Measurements from ENCODE around the gene SPATA2.
"Not testable (repeated sequence)": the region's sequence is repeated elsewhere in the genome, so short reads cannot be mapped to it uniquely, and the experiment has no call there.

SPATA2 gene

GRCh38 chr20:49866051-49866450, 49.3 kb downstream of the SPATA2 start:
- DNase-seq (ENCODE audit: insufficient read length, low spot score) = no peak
- no peak for FAIRE-seq
- TF ChIP-seq POLR2AphosphoS5 (IDR thresholded peaks at IDR 0.05; ENCODE audit: low read depth, low read length) = no peak
- TF ChIP-seq POU2F2 (IDR thresholded peaks at IDR 0.05; ENCODE audit: low read depth, low read length) = no peak
- no peak for TF ChIP-seq POLR2A (IDR thresholded peaks at IDR 0.05; ENCODE audit: low read depth, low read length)
- TF ChIP-seq SPI1 (IDR thresholded peaks at IDR 0.05; ENCODE audit: low read depth, low read length) = no peak
- TF ChIP-seq PAX5 (IDR thresholded peaks at IDR 0.05; ENCODE audit: insufficient read depth, low read length, severe bottlenecking) = no peak
- TF ChIP-seq TAF1 (IDR thresholded peaks at IDR 0.05; ENCODE audit: low read depth, low read length) = no peak

GRCh38 chr20:49865559-49865958, 49.8 kb downstream of the SPATA2 start:
- no peak for TF ChIP-seq SPI1 (IDR thresholded peaks at IDR 0.05; ENCODE audit: low read depth, low read length)
- TF ChIP-seq POLR2A (IDR thresholded peaks at IDR 0.05; ENCODE audit: low read depth, low read length) = no peak
- no peak for TF ChIP-seq POU2F2 (IDR thresholded peaks at IDR 0.05; ENCODE audit: low read depth, low read length)
- no peak for TF ChIP-seq PAX5 (IDR thresholded peaks at IDR 0.05; ENCODE audit: insufficient read depth, low read length, severe bottlenecking)
- TF ChIP-seq TAF1 (IDR thresholded peaks at IDR 0.05; ENCODE audit: low read depth, low read length) = no peak
- TF ChIP-seq POLR2AphosphoS5 (IDR thresholded peaks at IDR 0.05; ENCODE audit: low read depth, low read length) = no peak
- no peak for DNase-seq (ENCODE audit: insufficient read length, low spot score)
- FAIRE-seq = no peak

GRCh38 chr20:49863666-49864065, 51.7 kb downstream of the SPATA2 start:
- DNase-seq (ENCODE audit: insufficient read length, low spot score) = no peak
- FAIRE-seq = no peak

GRCh38 chr20:49862607-49863200, 52.6 kb downstream of the SPATA2 start:
- FAIRE-seq = no peak
- no peak for DNase-seq (ENCODE audit: insufficient read length, low spot score)
- TF ChIP-seq SPI1 (IDR thresholded peaks at IDR 0.05; ENCODE audit: low read depth, low read length) (no peak), POLR2AphosphoS5 (IDR thresholded peaks at IDR 0.05; ENCODE audit: low read depth, low read length) (no peak), TAF1 (IDR thresholded peaks at IDR 0.05; ENCODE audit: low read depth, low read length) (no peak)

More at GRCh38 chr20:49863666-49864065, 51.7 kb downstream of the SPATA2 start:
- TF ChIP-seq PAX5 (IDR thresholded peaks at IDR 0.05; ENCODE audit: insufficient read depth, low read length, severe bottlenecking) (no peak), POLR2A (IDR thresholded peaks at IDR 0.05; ENCODE audit: low read depth, low read length) (no peak), POLR2AphosphoS5 (IDR thresholded peaks at IDR 0.05; ENCODE audit: low read depth, low read length) (no peak), SPI1 (IDR thresholded peaks at IDR 0.05; ENCODE audit: low read depth, low read length) (no peak), TAF1 (IDR thresholded peaks at IDR 0.05; ENCODE audit: low read depth, low read length) (no peak)

- not testable (repeated sequence) for DNase-seq (ENCODE audit: insufficient read length, low spot score); FAIRE-seq
Measured at GRCh38 chr20:49861232-49861631, 54.1 kb downstream of the SPATA2 start.

GRCh38 chr20:49859807-49860206, 55.5 kb downstream of the SPATA2 start:
- no peak for FAIRE-seq
- TF ChIP-seq POLR2AphosphoS5 (IDR thresholded peaks at IDR 0.05; ENCODE audit: low read depth, low read length) = no peak
- TF ChIP-seq TAF1 (IDR thresholded peaks at IDR 0.05; ENCODE audit: low read depth, low read length) = no peak
- no peak for TF ChIP-seq POU2F2 (IDR thresholded peaks at IDR 0.05; ENCODE audit: low read depth, low read length)
- no peak for TF ChIP-seq PAX5 (IDR thresholded peaks at IDR 0.05; ENCODE audit: insufficient read depth, low read length, severe bottlenecking)
- TF ChIP-seq SPI1 (IDR thresholded peaks at IDR 0.05; ENCODE audit: low read depth, low read length) = no peak
- TF ChIP-seq POLR2A (IDR thresholded peaks at IDR 0.05; ENCODE audit: low read depth, low read length) = no peak
- DNase-seq (ENCODE audit: insufficient read length, low spot score) = no peak

GRCh38 chr20:49859011-49859410, 56.3 kb downstream of the SPATA2 start:
- FAIRE-seq (no peak), DNase-seq (ENCODE audit: insufficient read length, low spot score) (no peak)
- TF ChIP-seq POLR2A (IDR thresholded peaks at IDR 0.05; ENCODE audit: low read depth, low read length) (no peak), PAX5 (IDR thresholded peaks at IDR 0.05; ENCODE audit: insufficient read depth, low read length, severe bottlenecking) (no peak), SPI1 (IDR thresholded peaks at IDR 0.05; ENCODE audit: low read depth, low read length) (no peak), TAF1 (IDR thresholded peaks at IDR 0.05; ENCODE audit: low read depth, low read length) (no peak), POLR2AphosphoS5 (IDR thresholded peaks at IDR 0.05; ENCODE audit: low read depth, low read length) (no peak), POU2F2 (IDR thresholded peaks at IDR 0.05; ENCODE audit: low read depth, low read length) (no peak)

- no peak for DNase-seq (ENCODE audit: insufficient read length, low spot score)
- no peak for FAIRE-seq
- TF ChIP-seq TAF1 (IDR thresholded peaks at IDR 0.05; ENCODE audit: low read depth, low read length) = no peak
- TF ChIP-seq PAX5 (IDR thresholded peaks at IDR 0.05; ENCODE audit: insufficient read depth, low read length, severe bottlenecking) = no peak
- no peak for TF ChIP-seq POLR2A (IDR thresholded peaks at IDR 0.05; ENCODE audit: low read depth, low read length)
- TF ChIP-seq POU2F2 (IDR thresholded peaks at IDR 0.05; ENCODE audit: low read depth, low read length) = no peak
- TF ChIP-seq SPI1 (IDR thresholded peaks at IDR 0.05; ENCODE audit: low read depth, low read length) = no peak
- no peak for TF ChIP-seq POLR2AphosphoS5 (IDR thresholded peaks at IDR 0.05; ENCODE audit: low read depth, low read length)
Measured at GRCh38 chr20:49858076-49858585, 57.2 kb downstream of the SPATA2 start.

- no peak for DNase-seq (ENCODE audit: insufficient read length, low spot score)
- no peak for TF ChIP-seq POU2F2 (IDR thresholded peaks at IDR 0.05; ENCODE audit: low read depth, low read length)
- no peak for TF ChIP-seq POLR2A (IDR thresholded peaks at IDR 0.05; ENCODE audit: low read depth, low read length)
- TF ChIP-seq POLR2AphosphoS5 (IDR thresholded peaks at IDR 0.05; ENCODE audit: low read depth, low read length) = no peak
- no peak for TF ChIP-seq TAF1 (IDR thresholded peaks at IDR 0.05; ENCODE audit: low read depth, low read length)
- no peak for TF ChIP-seq PAX5 (IDR thresholded peaks at IDR 0.05; ENCODE audit: insufficient read depth, low read length, severe bottlenecking)
- TF ChIP-seq SPI1 (IDR thresholded peaks at IDR 0.05; ENCODE audit: low read depth, low read length) = no peak
- no peak for FAIRE-seq
Measured at GRCh38 chr20:49856904-49857303, 58.4 kb downstream of the SPATA2 start.

- TF ChIP-seq POLR2A (IDR thresholded peaks at IDR 0.05; ENCODE audit: low read depth, low read length) (no peak), TAF1 (IDR thresholded peaks at IDR 0.05; ENCODE audit: low read depth, low read length) (no peak), SPI1 (IDR thresholded peaks at IDR 0.05; ENCODE audit: low read depth, low read length) (no peak), POU2F2 (IDR thresholded peaks at IDR 0.05; ENCODE audit: low read depth, low read length) (no peak), PAX5 (IDR thresholded peaks at IDR 0.05; ENCODE audit: insufficient read depth, low read length, severe bottlenecking) (no peak), POLR2AphosphoS5 (IDR thresholded peaks at IDR 0.05; ENCODE audit: low read depth, low read length) (no peak)
- FAIRE-seq = no peak
Measured at GRCh38 chr20:49854190-49854875, 61.0 kb downstream of the SPATA2 start.

More at GRCh38 chr20:49854190-49854875, 61.0 kb downstream of the SPATA2 start:
- DNase-seq (ENCODE audit: insufficient read length, low spot score) = no peak

Measured in GM12891 (cell line).